Right renal cortex interstitium (tissue), 3 donors: ENCODE results near the gene CRB3. TPM values are rescaled to one million over a fixed set of nuclear protein-coding genes. Genes with fewer than 3 reads are reported as not detected.

ENCODE experiments used
- DNase-seq, 3 donors: peaks; one replicate each; pipeline ENCODE4 v3.0.0-alpha.2; 2013; ENCODE audit warnings: low read depth in 3 of 3, low spot score in 2 of 3
- polyA plus RNA-seq, 3 donors: library from polyadenylated mRNA; unstranded; fragments of 120-200 nt; gene quantifications; one replicate each; pipeline ENCODE4 v1.2.1, GENCODE V29; 2013; ENCODE audit not compliant: insufficient read length in 3 of 3

The CRB3 gene
- polyA plus RNA-seq, 3 donors: 22.0 to 27.5 (median 25.1) TPM

DNA sequence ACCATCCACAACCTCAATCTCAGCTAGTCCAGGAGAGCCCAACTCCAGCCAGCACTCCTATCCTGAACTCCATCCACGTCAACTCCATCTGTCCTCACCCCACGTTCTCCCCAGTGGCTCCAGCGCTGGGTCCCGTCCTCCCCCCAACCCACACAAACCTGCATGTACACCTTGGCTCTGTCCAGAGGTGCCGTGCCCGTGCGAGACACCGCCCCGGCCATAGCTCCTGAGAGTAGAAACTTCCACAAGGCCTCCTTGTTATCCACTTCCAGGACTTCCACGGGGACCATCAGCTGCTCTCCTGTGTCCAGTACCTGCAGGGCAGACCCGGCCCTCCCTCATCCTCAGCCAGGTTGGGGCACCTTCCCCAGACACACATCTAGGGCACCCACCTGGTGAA, 32.2 kb upstream of the CRB3 start:
- DNase-seq: no peak

DNA sequence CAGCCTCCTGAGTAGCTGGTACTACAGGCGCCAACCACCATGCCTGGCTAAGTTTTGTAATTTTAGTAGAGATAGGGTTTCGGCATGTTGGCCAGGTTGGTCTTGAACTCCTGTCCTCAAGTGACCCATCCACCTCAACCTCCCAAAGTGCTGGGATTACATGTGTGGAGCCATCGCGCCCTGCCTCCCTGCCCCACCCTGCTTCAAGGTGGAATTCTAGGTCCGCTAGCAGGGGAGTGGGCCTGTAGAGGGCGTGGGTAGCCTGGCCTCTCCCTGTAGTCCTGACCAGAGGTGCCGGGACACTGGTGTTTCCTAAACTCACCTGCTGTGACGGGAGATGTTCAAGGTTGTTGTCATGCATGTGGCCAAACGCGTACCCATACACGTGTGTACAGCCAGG, 30.9 kb upstream of the CRB3 start:
- DNase-seq: no peak

DNA sequence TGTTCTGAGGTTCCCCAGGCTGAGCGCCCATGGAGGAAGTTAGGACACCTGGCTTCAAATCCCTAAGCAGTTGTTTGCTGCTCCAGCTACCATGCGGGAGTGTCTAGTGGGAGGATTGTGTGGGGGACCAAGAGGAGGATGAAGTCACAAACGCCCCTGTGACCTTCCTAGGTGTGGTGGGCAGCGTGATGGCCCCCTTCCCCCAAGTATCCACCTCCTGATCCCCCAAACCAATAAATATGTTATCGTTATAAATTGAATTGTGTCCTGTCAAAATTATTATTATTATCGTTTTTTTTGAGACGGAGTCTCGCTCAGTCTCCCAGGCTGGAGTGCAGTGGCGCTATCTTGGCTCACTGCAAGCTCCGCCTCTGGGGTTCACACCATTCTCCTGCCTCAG, 30.4 kb upstream of the CRB3 start, which contains the start of gene SLC25A41:
Gene SLC25A41 (minus strand): TSS at position 101 of the 400 bp plus-strand sequence. CDS start 70 bp downstream, at position 31.
- DNase-seq: no peak

DNA sequence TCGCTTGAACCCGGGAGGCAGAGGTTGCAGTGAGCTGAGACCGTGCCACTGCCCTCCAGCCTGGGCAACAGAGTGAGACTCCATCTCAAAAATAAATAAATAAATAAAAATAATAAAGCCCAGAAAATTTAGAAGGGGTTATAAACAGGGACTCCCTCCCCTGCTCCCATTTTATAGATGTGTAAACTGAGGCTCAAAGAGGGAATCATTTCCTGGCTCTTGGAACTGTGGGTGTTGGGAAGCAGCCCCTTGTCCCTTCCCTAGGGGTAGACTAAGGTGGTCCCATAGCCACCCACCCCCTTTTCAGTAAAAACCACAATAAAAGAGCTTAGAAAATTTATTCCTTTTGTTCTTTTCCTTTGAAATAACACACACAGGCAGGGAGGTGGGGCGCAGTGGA, 24.3 kb upstream of the CRB3 start:
- no peak for DNase-seq

DNA sequence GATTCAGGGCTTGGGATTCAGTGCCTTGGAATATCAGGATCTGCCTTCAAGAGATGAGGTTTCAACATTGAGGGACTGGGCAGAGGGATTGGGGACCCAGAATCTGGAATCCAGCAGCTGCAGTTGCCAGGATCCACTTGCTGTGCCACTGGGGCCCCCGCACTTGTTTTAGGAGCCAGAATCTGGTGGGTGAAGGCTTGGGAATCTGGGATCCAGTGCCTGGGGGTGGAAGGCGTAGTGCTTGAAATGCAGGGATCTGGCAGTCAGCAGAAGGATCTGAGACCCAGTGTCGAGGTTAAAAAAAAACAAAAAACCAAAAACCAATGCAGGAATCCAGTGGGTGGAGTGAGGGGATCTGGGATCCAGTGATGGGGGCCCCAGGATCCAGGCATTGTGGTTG, 23.2 kb upstream of the CRB3 start:
- no peak for DNase-seq

DNA sequence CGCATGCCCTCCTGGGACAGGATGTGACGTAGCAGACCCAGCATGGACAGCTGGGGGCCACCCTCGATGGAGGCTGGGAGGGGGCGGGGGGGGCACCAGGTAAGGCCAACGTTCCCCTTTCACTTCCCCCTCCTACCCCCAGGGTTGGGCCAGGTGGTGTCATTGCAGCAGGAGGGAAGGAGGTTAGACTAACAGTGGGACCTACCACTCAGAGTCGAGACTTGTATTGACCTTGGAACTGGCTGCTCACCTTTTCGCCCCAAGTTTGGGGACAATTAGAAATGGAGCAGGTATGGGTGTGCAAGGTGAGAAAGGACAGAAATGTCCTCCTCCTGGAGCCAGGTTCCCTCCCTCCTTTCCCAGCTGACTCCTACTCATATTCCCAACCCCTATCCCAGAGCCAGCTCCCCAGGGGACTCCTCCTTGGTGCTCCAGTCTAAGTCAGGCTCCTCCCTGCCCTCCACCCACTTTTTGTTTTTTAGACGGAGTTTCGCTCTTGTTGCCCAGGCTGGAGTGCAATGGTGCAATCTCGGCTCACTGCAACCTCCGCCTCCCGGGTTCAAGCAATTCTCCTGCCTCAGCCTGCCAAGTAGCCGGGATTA, 21.9 kb upstream of the CRB3 start:
- DNase-seq: no peak

DNA sequence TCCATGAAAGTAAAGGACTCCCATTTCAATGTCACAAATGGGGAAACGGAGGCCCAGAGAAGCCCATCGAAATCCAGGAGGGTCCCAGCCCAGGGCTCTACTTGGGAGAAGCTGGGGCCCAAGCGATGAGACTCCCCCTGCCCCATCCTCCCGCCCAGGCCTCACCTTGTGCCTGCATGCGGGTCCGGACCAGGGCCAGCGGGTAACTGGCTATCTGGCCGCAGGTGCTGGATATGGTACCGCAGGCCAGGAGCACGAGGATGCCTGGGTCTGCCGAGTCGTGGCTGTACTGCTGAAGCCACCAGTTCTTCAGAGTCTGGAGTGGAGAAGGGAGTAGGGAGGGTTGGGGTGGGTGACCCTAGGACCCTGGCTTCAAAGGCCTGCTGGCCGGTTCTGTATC, 20.1 kb upstream of the CRB3 start:
- DNase-seq: no peak

DNA sequence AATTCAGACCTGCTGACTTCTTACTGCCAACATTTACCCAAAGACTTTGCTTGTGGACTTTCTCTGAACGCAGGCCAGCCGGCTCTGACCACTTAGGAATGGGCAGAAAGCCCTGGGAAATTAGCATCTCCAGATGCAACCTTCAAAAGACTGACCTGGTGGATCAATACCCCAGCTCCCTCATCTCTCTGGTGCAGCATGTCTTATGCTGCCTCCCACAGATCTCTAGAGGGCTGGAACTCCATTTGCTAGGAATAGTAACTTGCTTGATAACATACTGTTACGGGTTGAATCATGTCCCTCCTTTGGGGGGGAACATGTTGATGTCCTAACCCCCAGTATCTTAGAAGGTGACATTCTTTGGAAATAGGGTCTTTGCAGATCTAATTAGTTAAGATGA, 17.6 kb upstream of the CRB3 start:
- no peak for DNase-seq

DNA sequence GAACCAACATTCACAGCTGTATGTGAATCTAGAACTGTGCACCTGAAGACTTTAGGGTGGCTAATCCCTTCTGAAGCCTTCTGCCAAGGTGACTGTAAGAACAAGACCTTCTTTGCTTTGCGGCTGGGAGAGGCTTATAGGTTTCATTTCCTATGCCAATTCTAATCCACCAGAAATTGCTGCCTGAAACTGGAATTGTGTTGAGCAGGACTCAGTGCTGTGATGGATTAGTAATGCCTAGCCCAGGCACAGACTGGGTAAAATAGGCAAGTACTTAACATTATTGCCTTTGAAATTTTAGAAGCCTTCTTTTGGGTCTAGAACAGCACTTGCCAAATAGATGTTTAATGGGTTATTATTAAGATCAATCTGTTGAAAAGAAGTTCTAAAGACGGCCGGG, 16.0 kb upstream of the CRB3 start:
- no peak for DNase-seq

DNA sequence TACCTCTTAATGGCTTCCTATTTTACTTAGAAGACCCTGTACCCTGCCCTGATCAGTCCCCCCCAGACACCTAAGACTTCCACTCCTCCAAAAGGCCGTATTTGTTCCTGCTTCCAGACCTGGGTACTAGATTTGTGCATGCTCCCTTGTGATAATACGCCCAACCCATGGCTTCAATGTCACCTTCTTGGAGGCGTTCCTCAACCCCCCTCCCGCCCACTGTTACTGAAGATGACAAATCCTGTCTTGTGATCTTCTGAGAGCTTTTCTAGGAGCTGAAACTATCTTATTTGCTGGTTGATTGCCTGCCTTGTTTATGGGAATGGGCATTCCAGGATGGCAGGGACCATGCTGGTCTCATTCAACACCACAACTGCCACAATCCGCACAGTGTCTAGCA, 13.9 kb upstream of the CRB3 start:
- DNase-seq: no peak

DNA sequence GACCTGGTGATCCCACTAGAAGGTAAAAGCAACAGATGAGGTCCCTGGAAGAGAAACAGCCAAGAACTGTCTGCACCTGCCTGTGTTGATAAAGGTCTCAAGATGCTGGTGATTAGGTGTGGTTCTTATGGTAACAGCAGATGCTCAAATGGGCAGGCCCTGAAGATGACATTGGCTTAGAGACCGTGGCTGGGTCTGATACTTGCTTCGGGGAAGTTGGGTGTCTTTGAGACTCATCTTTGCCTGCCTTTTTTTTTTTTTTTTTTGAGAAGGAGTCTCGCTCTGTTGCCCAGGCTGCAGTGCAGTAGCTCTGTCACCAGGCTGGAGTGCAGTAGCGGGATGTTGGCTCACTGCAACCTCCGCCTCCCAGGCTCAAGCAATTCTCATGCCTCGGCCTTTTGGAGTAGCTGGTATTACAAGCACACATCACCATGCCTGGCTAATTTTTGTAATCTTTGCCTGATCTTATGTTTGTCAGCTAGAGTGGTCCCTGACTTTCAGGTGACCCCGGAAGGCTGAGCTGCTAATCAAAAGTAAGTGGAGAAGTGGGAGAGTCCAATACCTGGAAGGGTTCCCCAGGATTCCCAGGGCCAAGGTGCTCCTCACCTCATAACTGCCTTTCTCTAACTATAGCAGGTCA, 12.4 kb upstream of the CRB3 start:
- no peak for DNase-seq

DNA sequence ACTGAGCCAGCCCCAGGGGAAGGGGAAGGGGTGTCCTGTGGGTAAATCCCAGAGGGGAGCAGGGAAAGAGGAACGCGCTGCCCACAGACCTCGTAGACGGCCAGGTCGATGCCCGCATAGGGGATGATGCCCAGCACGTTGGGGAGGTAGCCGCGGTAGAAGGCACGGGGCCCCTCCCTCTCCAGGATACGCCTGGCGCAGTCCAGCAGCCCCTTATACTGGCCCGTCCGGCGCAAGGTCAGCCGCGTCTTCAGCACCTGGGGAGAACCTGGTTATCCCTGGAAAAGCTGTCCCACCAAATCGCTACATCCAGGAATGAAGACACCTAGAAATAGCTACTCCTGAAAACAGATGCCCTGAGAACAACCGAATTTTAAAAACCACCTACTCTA, 11.9 kb upstream of the CRB3 start:
- DNase-seq: no peak

DNA sequence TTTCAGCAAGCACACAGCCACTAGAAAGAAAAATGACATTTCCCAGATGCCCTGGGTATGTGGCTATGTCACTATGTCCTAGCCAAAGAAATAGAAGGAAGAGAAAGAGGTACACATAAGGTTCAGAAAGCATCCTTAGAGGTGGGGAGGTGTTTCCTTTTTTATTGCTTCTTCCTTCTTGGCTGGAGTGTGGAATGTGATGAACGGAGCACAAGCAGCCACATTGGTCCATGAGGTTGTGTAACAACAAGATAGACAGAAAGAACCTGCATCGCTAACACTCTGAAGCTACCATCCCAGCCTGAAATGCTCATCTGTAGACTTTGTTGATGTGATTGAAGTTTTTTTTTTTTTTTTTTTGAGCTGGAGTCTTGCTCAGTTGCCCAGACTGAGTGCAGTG, 11.2 kb upstream of the CRB3 start:
- DNase-seq: no peak

DNA sequence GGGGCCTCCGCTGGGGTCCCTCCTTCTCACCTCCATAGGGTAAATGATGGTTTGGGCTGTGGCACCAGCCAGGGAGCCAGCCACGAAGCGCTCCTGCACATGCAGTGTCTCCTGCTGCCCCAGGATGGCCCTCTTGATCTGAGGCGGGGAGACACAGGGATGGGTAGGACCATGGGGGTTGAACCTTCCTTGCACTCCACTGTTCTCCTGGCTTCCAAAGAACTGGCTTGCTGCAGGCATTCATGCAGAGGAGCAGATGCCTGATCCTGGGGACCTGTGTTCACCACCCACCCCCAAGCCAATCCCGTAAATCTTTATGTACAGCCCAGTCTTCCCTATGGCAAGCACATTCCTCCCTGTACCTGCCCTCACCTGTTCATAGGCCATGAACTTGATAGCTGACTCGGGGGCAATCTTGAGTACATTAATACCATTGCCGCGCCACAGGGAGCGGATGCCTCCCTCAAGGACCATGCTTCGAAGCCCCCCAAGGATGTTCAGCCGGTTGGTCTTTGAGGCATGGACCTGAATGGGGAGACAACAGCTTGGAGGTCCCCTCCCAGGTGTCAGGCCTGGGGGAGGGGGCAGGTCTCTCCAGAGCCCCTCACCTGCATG, 10.0 kb upstream of the CRB3 start:
- DNase-seq: no peak

DNA sequence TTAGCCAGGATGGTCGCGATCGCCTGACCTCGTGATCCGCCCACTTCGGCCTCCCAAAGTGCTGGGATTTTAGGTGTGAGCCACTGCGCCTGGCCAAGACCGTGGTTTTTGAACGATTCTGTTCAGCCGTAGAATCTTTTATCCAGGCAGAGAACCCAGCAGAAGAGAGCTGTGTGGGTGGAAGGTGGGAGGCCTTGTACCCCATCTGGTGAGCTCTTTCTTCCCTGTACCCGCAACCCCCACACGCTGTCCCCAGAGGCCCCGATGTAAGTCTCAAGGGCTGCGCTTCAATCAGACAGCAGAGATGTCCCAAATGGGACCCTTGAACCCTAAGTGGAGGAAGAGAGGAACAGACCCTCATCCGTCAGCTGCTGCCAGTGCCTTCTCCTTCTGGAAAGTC, 8.1 kb upstream of the CRB3 start:
- DNase-seq: no peak

DNA sequence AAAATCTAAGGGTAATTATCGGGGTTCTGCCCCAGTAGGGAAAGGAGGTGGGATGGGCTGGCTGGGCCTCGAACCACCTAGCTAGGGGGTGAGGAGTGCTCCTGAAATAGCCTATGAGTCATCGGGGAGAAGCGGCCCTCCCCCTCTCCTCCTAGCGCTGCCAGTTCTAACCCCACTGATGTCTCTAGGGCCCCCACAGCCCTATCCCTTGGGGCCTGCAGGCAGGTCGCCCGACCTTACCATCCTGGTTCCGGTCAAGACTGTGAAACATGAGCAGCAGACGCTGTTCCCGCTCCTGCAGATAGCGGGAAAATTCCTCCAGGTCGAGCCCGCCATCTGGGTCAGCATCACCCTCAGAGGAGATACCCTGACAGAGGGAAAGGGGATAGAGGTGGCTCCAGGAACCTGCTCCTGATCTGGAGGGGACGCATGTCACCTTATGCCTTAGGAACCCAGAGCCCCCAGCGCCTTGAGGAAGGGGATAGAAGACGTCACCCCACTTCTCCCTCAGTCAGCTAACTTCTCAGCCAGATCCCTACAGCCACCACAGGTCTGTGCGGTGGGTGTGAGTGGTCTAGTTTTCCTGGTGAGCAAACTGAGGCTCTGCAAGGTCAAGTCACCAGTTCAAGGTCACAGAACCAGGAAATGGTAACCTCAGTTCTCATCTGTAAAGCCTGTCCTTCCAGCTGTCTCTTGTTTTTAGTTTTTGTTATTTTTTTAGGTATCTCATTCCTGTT, 5.9 kb upstream of the CRB3 start:
- DNase-seq: no peak

DNA sequence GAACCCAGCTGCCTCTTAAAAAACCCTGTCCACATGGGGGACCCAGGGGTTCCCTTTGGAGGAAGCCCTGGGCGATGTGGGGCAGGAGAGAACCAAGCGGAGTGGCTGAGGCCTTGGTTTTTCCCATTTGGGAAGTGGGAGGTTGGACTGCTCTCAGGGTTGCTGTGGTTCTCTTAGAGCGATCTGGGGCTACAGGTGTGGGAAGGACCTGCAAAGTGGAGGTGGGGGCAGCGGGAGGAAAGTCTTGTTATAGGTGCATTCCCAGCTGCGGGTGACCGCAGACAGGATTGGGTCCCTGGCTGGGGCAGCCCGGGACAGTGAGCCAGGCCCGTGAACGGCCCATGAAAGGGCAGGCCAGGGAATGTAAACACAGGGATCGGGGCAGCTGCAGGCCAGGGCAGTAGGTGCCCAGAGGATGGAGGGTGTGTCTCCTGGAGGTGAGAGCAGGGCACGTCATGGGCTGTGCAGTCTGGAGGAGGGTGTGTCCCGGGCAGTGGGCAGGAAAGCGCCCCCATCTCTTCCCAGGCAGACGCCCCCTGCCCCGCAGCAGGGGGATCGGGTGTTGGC, 5.3 kb upstream of the CRB3 start:
- DNase-seq: no peak

DNA sequence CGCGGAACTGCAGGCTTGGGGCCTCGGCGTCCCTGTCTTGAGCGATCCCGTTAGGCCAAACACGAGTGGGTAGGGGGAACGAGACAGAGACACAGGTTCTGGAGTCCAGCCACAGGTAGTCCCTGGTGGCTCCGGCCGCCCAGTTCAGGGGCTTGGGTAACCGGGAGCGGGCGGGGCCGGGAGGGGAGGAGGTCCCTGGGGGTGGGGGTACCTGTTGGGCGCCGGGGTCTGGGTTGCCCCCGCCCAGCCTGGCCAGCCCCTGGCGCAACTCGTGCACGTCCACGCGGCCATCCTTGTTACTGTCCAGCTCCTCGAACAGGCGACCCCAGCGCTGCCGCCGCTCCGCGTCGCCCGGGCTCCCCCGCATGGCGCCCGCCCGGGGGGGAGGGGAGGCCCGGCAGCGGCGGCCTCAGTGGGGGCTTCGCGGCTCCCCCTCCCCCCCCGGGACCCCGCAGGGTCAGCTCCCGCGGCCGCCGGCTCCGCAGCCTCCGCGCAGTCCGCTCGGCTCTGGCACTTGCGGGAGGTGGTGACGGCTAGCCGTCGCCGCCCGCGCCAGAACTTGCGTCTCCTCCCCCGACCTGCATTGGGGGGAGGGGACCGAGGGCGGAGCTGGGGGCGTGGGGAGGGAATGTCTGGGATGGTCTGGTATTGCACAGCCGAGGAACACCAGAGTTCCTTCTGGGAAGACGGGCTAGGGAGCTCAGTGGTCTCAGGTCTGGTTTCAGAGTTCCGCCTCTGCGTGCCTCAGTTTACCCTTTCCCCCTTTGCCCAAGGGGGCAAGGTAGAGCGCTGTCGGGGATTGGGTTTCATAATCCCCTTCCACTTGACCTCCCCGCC, 4.6 kb upstream of the CRB3 start, which contains the start of gene SLC25A23:
Gene SLC25A23 (minus strand): TSS at position 531 of the 837 bp plus-strand sequence. CDS start 164 bp downstream, at position 367.
- peak in 2 of 3 donors; percentile 45 to 67 for DNase-seq

DNA sequence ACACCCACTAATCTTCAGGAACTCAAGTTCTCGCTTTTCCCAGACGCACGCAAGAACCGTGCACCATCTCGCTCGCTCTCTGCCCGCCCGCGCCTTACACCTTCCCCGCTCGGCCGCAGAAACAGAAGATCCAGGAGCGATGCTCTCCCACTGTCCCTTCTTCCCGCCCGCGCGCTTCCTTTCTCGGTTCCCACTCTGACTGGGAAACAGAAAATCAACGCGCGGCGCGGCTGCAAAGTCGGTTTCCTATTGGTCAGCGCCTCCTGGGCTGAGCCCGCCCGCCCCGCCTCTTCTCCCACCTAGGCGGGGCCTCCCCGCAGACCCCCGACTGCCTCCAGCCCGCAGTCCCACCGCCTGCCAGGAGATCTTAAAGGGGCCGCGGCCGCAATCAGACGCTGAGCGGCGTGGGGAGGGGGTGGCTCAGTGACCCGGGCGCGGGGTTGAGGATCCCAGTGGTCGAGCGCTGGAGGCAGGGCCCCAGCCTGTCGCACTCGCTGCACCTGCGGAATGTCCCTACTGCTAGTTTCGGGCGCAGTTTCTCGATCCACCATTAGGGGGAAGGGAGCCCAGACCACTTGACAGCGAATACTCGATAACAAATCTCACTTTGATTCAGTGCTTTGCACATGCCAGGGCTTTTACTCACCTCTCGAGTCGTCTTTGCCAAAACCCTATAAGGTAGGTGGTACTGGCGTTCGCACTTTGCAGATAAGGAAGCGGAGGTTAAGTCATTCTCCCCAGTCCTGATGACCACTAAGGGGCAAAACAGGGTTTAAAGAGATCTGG, 3.8 kb upstream of the CRB3 start:
- peak; percentile 89 to 99 (median 96) for DNase-seq

DNA sequence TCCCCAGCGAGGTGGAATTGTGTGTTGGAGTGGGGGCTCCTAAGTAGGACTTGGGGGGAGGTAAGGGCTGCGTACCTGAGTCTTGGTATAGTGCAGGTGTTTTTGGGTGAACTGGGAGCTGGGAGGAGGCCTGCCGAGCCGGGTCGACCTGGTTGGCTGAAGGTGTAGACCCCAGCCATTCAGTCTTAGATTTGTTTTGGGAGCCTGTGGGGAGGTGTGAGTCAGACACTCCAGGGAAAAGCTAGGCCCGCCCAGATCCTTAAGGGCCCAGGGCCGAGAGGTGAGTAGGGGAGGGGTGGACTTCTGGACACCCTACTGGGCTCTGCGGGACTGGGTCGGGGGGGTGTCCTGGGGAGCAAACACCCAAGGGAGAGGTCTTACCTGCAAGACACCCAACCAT, 935 bp downstream of the CRB3 start:
- no peak for DNase-seq
